Muscle layer of duodenum (tissue), 2 donors: ENCODE results near the gene DCN.
A peak's percentile ranks its signal among the peaks of the same experiment; 100 is the strongest.

ENCODE experiments used
- H3K27ac ChIP-seq: one replicate; pipeline ENCODE4 v1.7.0; 2013; ENCODE audit warnings: mild to moderate bottlenecking, low read length
- H3K27me3 ChIP-seq: one replicate; pipeline ENCODE4 v1.7.0; 2013; ENCODE audit warnings: low read depth, mild to moderate bottlenecking, control low read depth, low read length
- H3K36me3 ChIP-seq, 2 donors: one replicate each; pipeline ENCODE4 v1.7.0; 2013; ENCODE audit warnings: low read length in 2 of 2, control low read depth in 1 of 2, mild to moderate bottlenecking in 1 of 2; ENCODE audit not compliant: insufficient read depth in 2 of 2, control insufficient read depth in 1 of 2
- H3K4me1 ChIP-seq, 2 donors: one replicate each; pipeline ENCODE4 v1.7.0; 2013; ENCODE audit warnings: low read length in 2 of 2, mild to moderate bottlenecking in 2 of 2, control low read depth in 1 of 2, moderate library complexity in 1 of 2; ENCODE audit not compliant: insufficient read depth in 2 of 2, control insufficient read depth in 1 of 2
- H3K4me3 ChIP-seq, 2 donors: one replicate each; pipeline ENCODE4 v1.7.0; 2013; ENCODE audit warnings: low read length in 2 of 2, low read depth in 1 of 2, mild to moderate bottlenecking in 1 of 2
- H3K9me3 ChIP-seq, 2 donors: one replicate each; pipeline ENCODE4 v1.7.0; 2013; ENCODE audit warnings: low read length in 2 of 2, control low read depth in 1 of 2, mild to moderate bottlenecking in 1 of 2; ENCODE audit not compliant: control insufficient read depth in 1 of 2
- donor health status: healthy.

The DCN gene

GRCh38 chr12:91139286-91139685 lies 43.3 kb downstream of the DCN start:
- Histone ChIP-seq H3K4me1 (peaks cover 3 to 10% of the 10 kb centered on the region in 2 donors), H3K27me3 (no peaks in the 10 kb centered on the region), H3K9me3 (no peaks in the 10 kb centered on the region), H3K27ac (peak overlapping the region; percentile 0), H3K4me3 (no peak overlapping the region), H3K36me3 (peaks cover 0 to 23% of the 10 kb centered on the region in 2 donors)

- Histone ChIP-seq H3K9me3 (no peaks in the 10 kb centered on the region), H3K27ac (peak overlapping the region; percentile 0), H3K4me1 (peaks cover 3 to 10% of the 10 kb centered on the region in 2 donors)
Measured at GRCh38 chr12:91138337-91138920, 44.2 kb downstream of the DCN start.

GRCh38 chr12:91133871-91134270 lies 48.7 kb downstream of the DCN start:
- Histone ChIP-seq H3K36me3 (no peaks in the 10 kb centered on the region), H3K4me3 (no peak overlapping the region), H3K27me3 (no peaks in the 10 kb centered on the region), H3K4me1 (no peaks in the 10 kb centered on the region), H3K9me3 (no peaks in the 10 kb centered on the region), H3K27ac (no peak overlapping the region)

More at GRCh38 chr12:91138337-91138920, 44.2 kb downstream of the DCN start:
- Histone ChIP-seq H3K27me3 (no peaks in the 10 kb centered on the region), H3K4me3 (no peak overlapping the region), H3K36me3 (peaks cover 0 to 23% of the 10 kb centered on the region in 2 donors)

- Histone ChIP-seq H3K27me3 (no peaks in the 10 kb centered on the region), H3K36me3 (no peaks in the 10 kb centered on the region), H3K4me1 (no peaks in the 10 kb centered on the region), H3K27ac (no peak overlapping the region), H3K4me3 (no peak overlapping the region), H3K9me3 (no peaks in the 10 kb centered on the region)
Measured at GRCh38 chr12:91129662-91130362, 52.8 kb downstream of the DCN start.

- no peak overlapping the region for H3K27ac ChIP-seq
- H3K9me3 ChIP-seq: no peaks in the 10 kb centered on the region
- H3K4me1 ChIP-seq: no peaks in the 10 kb centered on the region
- H3K36me3 ChIP-seq: no peaks in the 10 kb centered on the region
- H3K4me3 ChIP-seq: no peak overlapping the region
- H3K27me3 ChIP-seq: no peaks in the 10 kb centered on the region
Measured at GRCh38 chr12:91127751-91128150, 54.9 kb downstream of the DCN start.

GRCh38 chr12:91127306-91127705 lies 55.3 kb downstream of the DCN start:
- H3K27me3 ChIP-seq: no peaks in the 10 kb centered on the region
- H3K4me3 ChIP-seq: no peak overlapping the region
- no peak overlapping the region for H3K27ac ChIP-seq
- H3K4me1 ChIP-seq: no peaks in the 10 kb centered on the region
- no peaks in the 10 kb centered on the region for H3K9me3 ChIP-seq
- H3K36me3 ChIP-seq: no peaks in the 10 kb centered on the region

GRCh38 chr12:91126516-91126915 lies 56.1 kb downstream of the DCN start:
- no peak overlapping the region for H3K27ac ChIP-seq
- no peaks in the 10 kb centered on the region for H3K4me1 ChIP-seq
- H3K9me3 ChIP-seq: no peaks in the 10 kb centered on the region
- H3K27me3 ChIP-seq: no peaks in the 10 kb centered on the region
- H3K4me3 ChIP-seq: no peak overlapping the region
- H3K36me3 ChIP-seq: no peaks in the 10 kb centered on the region

GRCh38 chr12:91123236-91123916 lies 59.2 kb downstream of the DCN start:
- H3K36me3 ChIP-seq: no peaks in the 10 kb centered on the region
- no peaks in the 10 kb centered on the region for H3K27me3 ChIP-seq
- H3K27ac ChIP-seq: no peak overlapping the region
- H3K4me1 ChIP-seq: no peaks in the 10 kb centered on the region
- no peak overlapping the region for H3K4me3 ChIP-seq
- no peaks in the 10 kb centered on the region for H3K9me3 ChIP-seq

- Histone ChIP-seq H3K27me3 (no peaks in the 10 kb centered on the region), H3K27ac (no peak overlapping the region), H3K4me3 (no peak overlapping the region), H3K9me3 (no peaks in the 10 kb centered on the region), H3K36me3 (no peaks in the 10 kb centered on the region), H3K4me1 (no peaks in the 10 kb centered on the region)
Measured at GRCh38 chr12:91120781-91121180, 61.8 kb downstream of the DCN start.

- Histone ChIP-seq H3K36me3 (no peaks in the 10 kb centered on the region), H3K4me1 (no peaks in the 10 kb centered on the region)
Measured at GRCh38 chr12:91119089-91119488, 63.5 kb downstream of the DCN start.

GRCh38 chr12:91113621-91114020 lies 69.0 kb downstream of the DCN start:
- Histone ChIP-seq H3K36me3 (no peaks in the 10 kb centered on the region), H3K27me3 (no peaks in the 10 kb centered on the region), H3K4me3 (no peak overlapping the region), H3K9me3 (no peaks in the 10 kb centered on the region), H3K4me1 (peaks cover 0 to 6% of the 10 kb centered on the region in 2 donors), H3K27ac (no peak overlapping the region)

More at GRCh38 chr12:91119089-91119488, 63.5 kb downstream of the DCN start:
- no peaks in the 10 kb centered on the region for H3K27me3 ChIP-seq
- no peaks in the 10 kb centered on the region for H3K9me3 ChIP-seq
- no peak overlapping the region for H3K4me3 ChIP-seq
- no peak overlapping the region for H3K27ac ChIP-seq
